ENCODE results near the gene CHIC2.
"Not testable (repeated sequence)": the region's sequence is repeated elsewhere in the genome, so short reads cannot be mapped to it uniquely, and the experiment has no call there.

CHIC2 gene

GRCh38 chr4:54050214-54050904 lies 14.0 kb downstream of the CHIC2 start:
- DNase-seq (ENCODE audit: low read depth in 1 of 2, low spot score in 1 of 2), result no peak
- TF ChIP-seq SPI1 (IDR thresholded peaks at IDR 0.05; ENCODE audit: borderline replicate concordance, low read depth) (no peak), CTCF (IDR thresholded peaks at IDR 0.05; ENCODE audit: insufficient read depth, low read length) (no peak), POLR2AphosphoS5 (IDR thresholded peaks at IDR 0.05; ENCODE audit: low read depth) (no peak), REST (IDR thresholded peaks at IDR 0.05; ENCODE audit: insufficient replicate concordance, low read depth) (no peak), GABPA (IDR thresholded peaks at IDR 0.05; ENCODE audit: low read depth) (no peak)
- no peak overlapping the region for H3K4me3 ChIP-seq (replicated peaks; ENCODE audit: insufficient read depth, low read length)
- no peaks in the 10 kb centered on the region for H3K27me3 ChIP-seq (ENCODE audit: insufficient read depth, poor library complexity, severe bottlenecking)
- no peak overlapping the region for H3K27ac ChIP-seq (replicated peaks)

DNA sequence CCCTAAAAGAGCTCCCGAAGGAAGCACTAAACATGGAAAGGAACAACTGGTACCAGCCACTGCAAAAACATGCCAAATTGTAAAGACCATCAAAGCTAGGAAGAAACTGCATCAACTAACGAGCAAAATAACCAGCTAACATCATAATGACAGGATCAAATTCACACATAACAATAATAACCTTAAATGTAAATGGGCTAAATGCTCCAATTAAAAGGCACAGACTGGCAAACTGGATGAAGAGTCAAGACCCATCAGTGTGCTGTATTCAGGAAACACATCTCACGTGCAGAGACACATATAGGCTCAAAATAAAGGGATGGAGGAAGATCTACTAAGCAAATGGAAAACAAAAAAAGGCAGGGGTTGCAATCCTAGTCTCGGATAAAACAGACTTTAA lies 20.8 kb downstream of the CHIC2 start:
- not testable (repeated sequence) for H3K4me3 ChIP-seq (replicated peaks; ENCODE audit: insufficient read depth, low read length); H3K27me3 ChIP-seq (ENCODE audit: insufficient read depth, poor library complexity, severe bottlenecking); H3K27ac ChIP-seq (replicated peaks); DNase-seq (ENCODE audit: low read depth in 1 of 2, low spot score in 1 of 2)

DNA sequence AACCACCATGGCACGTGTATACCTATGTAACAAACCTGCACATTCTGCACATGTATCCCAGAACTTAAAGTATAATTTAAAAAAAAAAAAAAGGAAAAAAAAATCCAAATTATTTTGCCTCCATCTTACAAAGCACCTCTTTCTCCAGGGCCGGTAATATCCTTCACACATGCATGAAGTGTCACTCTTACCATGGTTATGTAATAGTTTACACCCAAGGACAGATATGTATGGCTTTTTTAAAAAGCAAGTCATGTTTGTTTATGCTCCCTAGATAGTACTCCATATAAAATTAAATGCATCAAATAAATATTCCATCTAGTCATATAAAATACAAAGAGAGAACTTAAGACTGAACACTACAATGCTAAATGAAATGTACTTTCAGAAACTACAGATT lies 22.5 kb downstream of the CHIC2 start:
- Histone ChIP-seq H3K27me3 (ENCODE audit: insufficient read depth, poor library complexity, severe bottlenecking) (no peaks in the 10 kb centered on the region), H3K27ac (replicated peaks) (no peak overlapping the region), H3K4me3 (replicated peaks; ENCODE audit: insufficient read depth, low read length) (no peak overlapping the region)
- no peak for DNase-seq (ENCODE audit: low read depth in 1 of 2, low spot score in 1 of 2)
- no peak for TF ChIP-seq POLR2AphosphoS5 (IDR thresholded peaks at IDR 0.05; ENCODE audit: low read depth)
- no peak for TF ChIP-seq GABPA (IDR thresholded peaks at IDR 0.05; ENCODE audit: low read depth)
- TF ChIP-seq CTCF (IDR thresholded peaks at IDR 0.05; ENCODE audit: insufficient read depth, low read length), result no peak
- no peak for TF ChIP-seq SPI1 (IDR thresholded peaks at IDR 0.05; ENCODE audit: borderline replicate concordance, low read depth)
- no peak for TF ChIP-seq REST (IDR thresholded peaks at IDR 0.05; ENCODE audit: insufficient replicate concordance, low read depth)

DNA sequence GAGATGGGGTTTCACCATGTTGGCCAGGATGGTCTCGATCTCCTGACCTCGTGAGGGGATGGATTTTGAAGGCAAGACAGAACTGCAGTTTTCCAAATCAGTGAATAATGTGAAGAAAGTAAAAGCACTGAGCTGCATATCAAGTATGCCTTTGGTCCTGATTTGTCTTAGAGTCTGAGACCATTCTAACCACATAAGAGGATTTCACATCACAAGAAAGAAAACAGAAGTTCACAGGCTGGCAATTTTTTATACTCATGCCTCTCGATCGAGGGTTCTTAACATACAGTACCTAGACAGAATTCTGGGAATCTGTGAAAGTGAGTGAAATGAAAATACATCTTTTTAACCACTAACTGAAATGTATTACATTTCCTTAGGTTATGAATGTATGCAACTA lies 23.3 kb downstream of the CHIC2 start:
- no peak overlapping the region for H3K4me3 ChIP-seq (replicated peaks; ENCODE audit: insufficient read depth, low read length)
- no peak overlapping the region for H3K27ac ChIP-seq (replicated peaks)
- DNase-seq (ENCODE audit: low read depth in 1 of 2, low spot score in 1 of 2), result no peak
- no peaks in the 10 kb centered on the region for H3K27me3 ChIP-seq (ENCODE audit: insufficient read depth, poor library complexity, severe bottlenecking)
- TF ChIP-seq SPI1 (IDR thresholded peaks at IDR 0.05; ENCODE audit: borderline replicate concordance, low read depth) (no peak), CTCF (IDR thresholded peaks at IDR 0.05; ENCODE audit: insufficient read depth, low read length) (no peak), REST (IDR thresholded peaks at IDR 0.05; ENCODE audit: insufficient replicate concordance, low read depth) (no peak), POLR2AphosphoS5 (IDR thresholded peaks at IDR 0.05; ENCODE audit: low read depth) (no peak), GABPA (IDR thresholded peaks at IDR 0.05; ENCODE audit: low read depth) (no peak)
